ENCODE results near the gene KLF7.

DNA sequence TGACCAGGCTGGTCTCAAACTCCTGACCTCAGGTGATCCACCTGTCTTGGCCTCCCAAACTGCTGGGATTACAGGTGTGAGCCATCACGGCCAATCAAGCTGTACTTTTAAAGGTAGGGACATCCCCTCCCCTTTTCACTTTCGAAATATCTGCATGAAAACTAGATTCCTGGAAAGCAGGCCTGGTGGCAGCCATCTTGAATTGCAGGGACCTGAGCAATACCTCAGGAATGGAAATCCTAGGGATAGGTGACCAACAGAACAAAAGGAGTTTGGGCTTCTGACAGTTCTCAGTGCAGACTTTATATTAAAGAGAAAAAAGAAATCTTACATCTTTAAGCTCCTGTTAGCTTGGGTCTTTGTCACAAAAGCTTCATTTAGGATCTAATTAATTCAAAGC lies 62.6 kb downstream of the KLF7 start:
- no peak for TF ChIP-seq EZH2phosphoT487 (IDR thresholded peaks at IDR 0.05; ENCODE audit: borderline replicate concordance, low read length)
- TF ChIP-seq, protein P1, sequence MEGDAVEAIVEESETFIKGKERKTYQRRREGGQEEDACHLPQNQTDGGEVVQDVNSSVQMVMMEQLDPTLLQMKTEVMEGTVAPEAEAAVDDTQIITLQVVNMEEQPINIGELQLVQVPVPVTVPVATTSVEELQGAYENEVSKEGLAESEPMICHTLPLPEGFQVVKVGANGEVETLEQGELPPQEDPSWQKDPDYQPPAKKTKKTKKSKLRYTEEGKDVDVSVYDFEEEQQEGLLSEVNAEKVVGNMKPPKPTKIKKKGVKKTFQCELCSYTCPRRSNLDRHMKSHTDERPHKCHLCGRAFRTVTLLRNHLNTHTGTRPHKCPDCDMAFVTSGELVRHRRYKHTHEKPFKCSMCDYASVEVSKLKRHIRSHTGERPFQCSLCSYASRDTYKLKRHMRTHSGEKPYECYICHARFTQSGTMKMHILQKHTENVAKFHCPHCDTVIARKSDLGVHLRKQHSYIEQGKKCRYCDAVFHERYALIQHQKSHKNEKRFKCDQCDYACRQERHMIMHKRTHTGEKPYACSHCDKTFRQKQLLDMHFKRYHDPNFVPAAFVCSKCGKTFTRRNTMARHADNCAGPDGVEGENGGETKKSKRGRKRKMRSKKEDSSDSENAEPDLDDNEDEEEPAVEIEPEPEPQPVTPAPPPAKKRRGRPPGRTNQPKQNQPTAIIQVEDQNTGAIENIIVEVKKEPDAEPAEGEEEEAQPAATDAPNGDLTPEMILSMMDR (IDR thresholded peaks at IDR 0.05; ENCODE audit: low read depth, low read length, poor library complexity, severe bottlenecking): no peak

Measured in DOHH2 (cell line).